ENCODE results near the gene NKX1-2.
"Not testable (repeated sequence)": the region's sequence is repeated elsewhere in the genome, so short reads cannot be mapped to it uniquely, and the experiment has no call there.

NKX1-2 gene

GRCh38 chr10:124435683-124436082 lies 14.2 kb downstream of the NKX1-2 start:
- H2AFZ ChIP-seq (ENCODE audit: low read length); H2BK120ac ChIP-seq (ENCODE audit: low read depth, low read length); H3K79me1 ChIP-seq (ENCODE audit: low read depth, low read length); H4K91ac ChIP-seq (ENCODE audit: low read depth, low read length, poor library complexity); H2AK5ac ChIP-seq (ENCODE audit: low read depth, low read length); DNase-seq (ENCODE audit: low spot score); H3K4me2 ChIP-seq (ENCODE audit: insufficient read depth, low read length, poor library complexity, severe bottlenecking); H3K14ac ChIP-seq (ENCODE audit: low read length); H4K8ac ChIP-seq (ENCODE audit: low read depth, low read length); H3K4me3 ChIP-seq (ENCODE audit: low read length in 2 of 2); H3K9ac ChIP-seq (ENCODE audit: low read depth, low read length, poor library complexity); H2BK15ac ChIP-seq (ENCODE audit: low read length); H3K4ac ChIP-seq (ENCODE audit: low read length); H3K4me1 ChIP-seq (ENCODE audit: control insufficient read depth in 2 of 2, insufficient read depth in 1 of 2, low read depth in 1 of 2, low read length in 2 of 2); H3K27ac ChIP-seq (replicated peaks; ENCODE audit: low read length); H2BK5ac ChIP-seq (ENCODE audit: low read length); H3K9me3 ChIP-seq (replicated peaks in 1 of 2; ENCODE audit: control insufficient read depth in 2 of 2, insufficient read depth in 1 of 2, low read depth in 1 of 2, low read length in 2 of 2); H3K36me3 ChIP-seq (replicated peaks in 1 of 2; ENCODE audit: control insufficient read depth in 2 of 2, insufficient read depth in 2 of 2, low read length in 2 of 2); H3K23ac ChIP-seq (ENCODE audit: low read depth, low read length, poor library complexity); H3K18ac ChIP-seq (ENCODE audit: low read length); H2BK12ac ChIP-seq (ENCODE audit: low read length): not testable (repeated sequence)
- peaks cover 0 to 11% (median 0%) of the 10 kb centered on the region in 3 experiments for H3K27me3 ChIP-seq (ENCODE audit: control insufficient read depth in 3 of 3, insufficient read depth in 3 of 3, low read depth in 1 of 3, low read length in 3 of 3)
- no CpG with 5 or more reads among the region's 4 CpGs for WGBS, 2 donors (ENCODE audit: extremely low coverage in 2 of 2, insufficient read length in 2 of 2, insufficient replicate concordance in 1 of 2)

DNA sequence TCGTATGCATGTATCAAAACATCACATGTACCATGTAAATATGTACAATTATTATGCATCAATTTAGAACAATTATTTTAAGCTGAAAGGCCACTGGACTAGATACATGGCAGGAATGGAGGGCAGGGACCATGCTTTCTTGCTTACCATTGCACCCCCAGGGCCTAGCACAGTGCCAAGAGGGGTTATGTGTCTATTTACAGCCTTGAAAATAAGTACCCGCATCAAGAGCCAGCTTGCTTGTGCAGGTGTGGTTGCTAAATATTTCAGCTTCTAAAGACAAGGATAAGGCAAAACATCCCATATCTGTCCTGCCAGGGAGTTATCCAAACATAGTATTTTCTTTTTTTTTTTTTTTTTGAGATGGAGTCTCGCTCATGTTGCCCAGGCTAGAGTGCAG lies 16.4 kb downstream of the NKX1-2 start:
- no CpG with 5 or more reads among the region's 3 CpGs for WGBS, 2 donors (ENCODE audit: extremely low coverage in 2 of 2, insufficient read length in 2 of 2, insufficient replicate concordance in 1 of 2)
- no peak overlapping the region for H3K27ac ChIP-seq (replicated peaks; ENCODE audit: low read length)
- no peak overlapping the region for H2AFZ ChIP-seq (ENCODE audit: low read length)

GRCh38 chr10:124430077-124430476 lies 19.8 kb downstream of the NKX1-2 start:
- Histone ChIP-seq H3K9me3 (replicated peaks in 1 of 2; ENCODE audit: control insufficient read depth in 2 of 2, insufficient read depth in 1 of 2, low read depth in 1 of 2, low read length in 2 of 2) (no peaks in the 10 kb centered on the region), H3K79me1 (ENCODE audit: low read depth, low read length) (no peaks in the 10 kb centered on the region), H4K91ac (ENCODE audit: low read depth, low read length, poor library complexity) (no peak overlapping the region), H3K14ac (ENCODE audit: low read length) (no peak overlapping the region), H3K4me2 (ENCODE audit: insufficient read depth, low read length, poor library complexity, severe bottlenecking) (no peak overlapping the region), H2AFZ (ENCODE audit: low read length) (no peak overlapping the region), H2AK5ac (ENCODE audit: low read depth, low read length) (no peak overlapping the region), H2BK120ac (ENCODE audit: low read depth, low read length) (no peak overlapping the region), H3K36me3 (replicated peaks in 1 of 2; ENCODE audit: control insufficient read depth in 2 of 2, insufficient read depth in 2 of 2, low read length in 2 of 2) (no peaks in the 10 kb centered on the region), H3K18ac (ENCODE audit: low read length) (no peak overlapping the region), H3K27ac (replicated peaks; ENCODE audit: low read length) (no peak overlapping the region), H4K8ac (ENCODE audit: low read depth, low read length) (no peak overlapping the region), H3K4me1 (ENCODE audit: control insufficient read depth in 2 of 2, insufficient read depth in 1 of 2, low read depth in 1 of 2, low read length in 2 of 2) (no peaks in the 10 kb centered on the region), H2BK12ac (ENCODE audit: low read length) (no peak overlapping the region), H2BK15ac (ENCODE audit: low read length) (no peak overlapping the region), H3K27me3 (ENCODE audit: control insufficient read depth in 3 of 3, insufficient read depth in 3 of 3, low read depth in 1 of 3, low read length in 3 of 3) (peaks cover 0 to 30% (median 0%) of the 10 kb centered on the region in 3 experiments), H3K9ac (ENCODE audit: low read depth, low read length, poor library complexity) (no peak overlapping the region), H3K4me3 (ENCODE audit: low read length in 2 of 2) (no peak overlapping the region), H3K4ac (ENCODE audit: low read length) (no peak overlapping the region), H3K23ac (ENCODE audit: low read depth, low read length, poor library complexity) (no peak overlapping the region), H2BK5ac (ENCODE audit: low read length) (no peak overlapping the region)
- WGBS, 2 donors (ENCODE audit: extremely low coverage in 2 of 2, insufficient read length in 2 of 2, insufficient replicate concordance in 1 of 2): no CpG with 5 or more reads among the region's 4 CpGs
- DNase-seq (ENCODE audit: low spot score): no peak

More for the DNA sequence above, 16.4 kb downstream of the NKX1-2 start:
- H3K23ac ChIP-seq (ENCODE audit: low read depth, low read length, poor library complexity): no peak overlapping the region
- H4K91ac ChIP-seq (ENCODE audit: low read depth, low read length, poor library complexity): no peak overlapping the region
- H3K27me3 ChIP-seq (ENCODE audit: control insufficient read depth in 3 of 3, insufficient read depth in 3 of 3, low read depth in 1 of 3, low read length in 3 of 3): peaks cover 0 to 28% (median 0%) of the 10 kb centered on the region in 3 experiments
- DNase-seq (ENCODE audit: low spot score): no peak
- no peak overlapping the region for H3K18ac ChIP-seq (ENCODE audit: low read length)
- no peak overlapping the region for H2BK120ac ChIP-seq (ENCODE audit: low read depth, low read length)
- H3K79me1 ChIP-seq (ENCODE audit: low read depth, low read length): no peaks in the 10 kb centered on the region
- H3K14ac ChIP-seq (ENCODE audit: low read length): no peak overlapping the region
- no peak overlapping the region for H3K4me2 ChIP-seq (ENCODE audit: insufficient read depth, low read length, poor library complexity, severe bottlenecking)
- H3K9me3 ChIP-seq (replicated peaks in 1 of 2; ENCODE audit: control insufficient read depth in 2 of 2, insufficient read depth in 1 of 2, low read depth in 1 of 2, low read length in 2 of 2): no peaks in the 10 kb centered on the region
- no peaks in the 10 kb centered on the region for H3K36me3 ChIP-seq (replicated peaks in 1 of 2; ENCODE audit: control insufficient read depth in 2 of 2, insufficient read depth in 2 of 2, low read length in 2 of 2)
- H3K4me3 ChIP-seq (ENCODE audit: low read length in 2 of 2): no peak overlapping the region
- H3K9ac ChIP-seq (ENCODE audit: low read depth, low read length, poor library complexity): no peak overlapping the region
- H3K4ac ChIP-seq (ENCODE audit: low read length): no peak overlapping the region
- no peak overlapping the region for H2BK15ac ChIP-seq (ENCODE audit: low read length)
- no peak overlapping the region for H4K8ac ChIP-seq (ENCODE audit: low read depth, low read length)
- no peaks in the 10 kb centered on the region for H3K4me1 ChIP-seq (ENCODE audit: control insufficient read depth in 2 of 2, insufficient read depth in 1 of 2, low read depth in 1 of 2, low read length in 2 of 2)
- H2BK5ac ChIP-seq (ENCODE audit: low read length): no peak overlapping the region
- H2BK12ac ChIP-seq (ENCODE audit: low read length): no peak overlapping the region
- H2AK5ac ChIP-seq (ENCODE audit: low read depth, low read length): no peak overlapping the region

DNA sequence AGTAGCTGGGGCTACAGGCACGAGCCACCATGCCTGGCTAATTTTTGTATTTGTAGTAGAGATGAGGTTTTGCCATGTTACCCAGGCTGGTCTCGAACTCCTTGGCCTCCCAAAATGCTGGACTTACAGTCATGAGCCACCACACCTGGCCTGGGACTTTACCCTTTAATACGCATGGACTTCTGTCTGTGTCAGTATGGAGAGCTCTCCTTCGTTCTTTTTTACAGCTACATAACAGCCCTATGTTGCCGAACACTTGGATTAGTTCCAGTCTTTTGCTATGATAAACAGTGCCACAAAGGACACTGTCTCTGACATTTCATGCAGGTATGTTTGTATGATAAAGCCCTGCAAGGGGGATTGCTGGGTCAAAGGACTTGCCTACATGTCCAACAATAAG lies 20.3 kb downstream of the NKX1-2 start:
- Histone ChIP-seq H3K4me2 (ENCODE audit: insufficient read depth, low read length, poor library complexity, severe bottlenecking) (no peak overlapping the region), H3K4me1 (ENCODE audit: control insufficient read depth in 2 of 2, insufficient read depth in 1 of 2, low read depth in 1 of 2, low read length in 2 of 2) (no peaks in the 10 kb centered on the region), H3K4ac (ENCODE audit: low read length) (no peak overlapping the region), H2BK120ac (ENCODE audit: low read depth, low read length) (no peak overlapping the region), H4K8ac (ENCODE audit: low read depth, low read length) (no peak overlapping the region), H2AK5ac (ENCODE audit: low read depth, low read length) (no peak overlapping the region), H3K18ac (ENCODE audit: low read length) (no peak overlapping the region), H2BK5ac (ENCODE audit: low read length) (no peak overlapping the region), H2AFZ (ENCODE audit: low read length) (no peak overlapping the region), H3K14ac (ENCODE audit: low read length) (no peak overlapping the region), H3K9ac (ENCODE audit: low read depth, low read length, poor library complexity) (no peak overlapping the region), H3K9me3 (replicated peaks in 1 of 2; ENCODE audit: control insufficient read depth in 2 of 2, insufficient read depth in 1 of 2, low read depth in 1 of 2, low read length in 2 of 2) (no peaks in the 10 kb centered on the region), H4K91ac (ENCODE audit: low read depth, low read length, poor library complexity) (no peak overlapping the region), H2BK12ac (ENCODE audit: low read length) (no peak overlapping the region), H3K79me1 (ENCODE audit: low read depth, low read length) (no peaks in the 10 kb centered on the region), H3K27ac (replicated peaks; ENCODE audit: low read length) (no peak overlapping the region), H2BK15ac (ENCODE audit: low read length) (no peak overlapping the region), H3K23ac (ENCODE audit: low read depth, low read length, poor library complexity) (no peak overlapping the region), H3K4me3 (ENCODE audit: low read length in 2 of 2) (no peak overlapping the region), H3K27me3 (ENCODE audit: control insufficient read depth in 3 of 3, insufficient read depth in 3 of 3, low read depth in 1 of 3, low read length in 3 of 3) (peaks cover 0 to 30% (median 0%) of the 10 kb centered on the region in 3 experiments), H3K36me3 (replicated peaks in 1 of 2; ENCODE audit: control insufficient read depth in 2 of 2, insufficient read depth in 2 of 2, low read length in 2 of 2) (no peaks in the 10 kb centered on the region)
- DNase-seq (ENCODE audit: low spot score): no peak
- no CpG with 5 or more reads among the region's 5 CpGs for WGBS, 2 donors (ENCODE audit: extremely low coverage in 2 of 2, insufficient read length in 2 of 2, insufficient replicate concordance in 1 of 2)

Data from neuronal stem cell (in vitro differentiated cells).